IgD-negative memory B cell (primary cell): Measurements from ENCODE around the gene UNC13B. TPM values are rescaled to one million over a fixed set of nuclear protein-coding genes. Genes with fewer than 3 reads are reported as not detected.
"Not testable (repeated sequence)": the region's sequence is repeated elsewhere in the genome, so short reads cannot be mapped to it uniquely, and the experiment has no call there.

Source experiments
- H3K27ac Mint-ChIP-seq, 3 donors: one replicate each; pipeline ENCODE4 v1.8.0; 2020 to 2022; ENCODE audit warnings: mild to moderate bottlenecking in 3 of 3, mixed read lengths in 3 of 3, moderate library complexity in 1 of 3
- H3K27me3 Mint-ChIP-seq: one replicate; pipeline ENCODE4 v1.8.0; 2021; ENCODE audit warnings: mixed read lengths
- H3K36me3 Mint-ChIP-seq: one replicate; pipeline ENCODE4 v1.8.0; 2020; ENCODE audit warnings: mild to moderate bottlenecking, mixed read lengths
- H3K4me1 Mint-ChIP-seq, 3 donors: one replicate each; pipeline ENCODE4 v1.8.0; 2020 to 2022; ENCODE audit warnings: mixed read lengths in 3 of 3, mild to moderate bottlenecking in 1 of 3
- H3K4me3 Mint-ChIP-seq, 4 donors: one replicate each; pipeline ENCODE4 v1.8.0; 2020 to 2022; ENCODE audit warnings: mild to moderate bottlenecking in 4 of 4, mixed read lengths in 4 of 4, moderate library complexity in 3 of 4
- H3K9me3 Mint-ChIP-seq, 3 donors: one replicate each; pipeline ENCODE4 v1.8.0; 2020 to 2021; ENCODE audit warnings: mixed read lengths in 3 of 3, mild to moderate bottlenecking in 1 of 3
- polyA plus RNA-seq: library from polyadenylated mRNA; unstranded; fragments of 300-500 nt; fragmentation: Illumina TruSeq; gene quantifications from one replicate; pipeline ENCODE4 v1.2.3, GENCODE V29; 2021

Gene UNC13B
- polyA plus RNA-seq, 1 donor from 2014 or later, result not detected

GRCh38 chr9:35406183-35406959, 244.6 kb downstream of the UNC13B start:
- Mint-ChIP-seq H3K27ac (no peak overlapping the region), H3K4me1 (peaks cover 3 to 5% (median 3%) of the 10 kb centered on the region in 3 donors), H3K27me3 (peaks cover 4% of the 10 kb centered on the region), H3K9me3 (no peaks in the 10 kb centered on the region), H3K4me3 (peak overlapping the region in 1 of 4 donors; percentile 10), H3K36me3 (no peaks in the 10 kb centered on the region)

DNA sequence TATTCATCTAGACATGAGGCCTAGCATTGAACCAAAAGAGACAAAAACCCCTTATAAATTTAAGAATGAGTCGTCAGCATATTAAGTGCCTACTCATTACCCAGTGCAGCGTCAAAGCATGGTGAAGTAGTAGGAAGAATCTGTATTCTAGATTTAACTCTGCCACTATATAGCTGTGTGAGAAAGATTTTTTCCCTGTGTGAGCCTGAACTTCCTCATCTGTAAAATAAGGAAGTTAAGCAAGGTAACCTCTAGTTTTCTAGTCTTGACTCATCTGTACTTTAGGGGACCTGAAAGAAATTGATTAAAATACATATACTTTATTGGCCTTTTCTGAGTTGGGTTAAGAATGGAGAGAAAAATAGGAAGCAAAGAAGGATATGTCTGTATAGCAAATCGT, 246.0 kb downstream of the UNC13B start:
- no peak overlapping the region for H3K27ac Mint-ChIP-seq
- peaks cover 3 to 5% (median 3%) of the 10 kb centered on the region in 3 donors for H3K4me1 Mint-ChIP-seq
- no peaks in the 10 kb centered on the region for H3K9me3 Mint-ChIP-seq
- no peak overlapping the region for H3K4me3 Mint-ChIP-seq
- no peaks in the 10 kb centered on the region for H3K36me3 Mint-ChIP-seq
- H3K27me3 Mint-ChIP-seq, result peaks cover 4% of the 10 kb centered on the region

DNA sequence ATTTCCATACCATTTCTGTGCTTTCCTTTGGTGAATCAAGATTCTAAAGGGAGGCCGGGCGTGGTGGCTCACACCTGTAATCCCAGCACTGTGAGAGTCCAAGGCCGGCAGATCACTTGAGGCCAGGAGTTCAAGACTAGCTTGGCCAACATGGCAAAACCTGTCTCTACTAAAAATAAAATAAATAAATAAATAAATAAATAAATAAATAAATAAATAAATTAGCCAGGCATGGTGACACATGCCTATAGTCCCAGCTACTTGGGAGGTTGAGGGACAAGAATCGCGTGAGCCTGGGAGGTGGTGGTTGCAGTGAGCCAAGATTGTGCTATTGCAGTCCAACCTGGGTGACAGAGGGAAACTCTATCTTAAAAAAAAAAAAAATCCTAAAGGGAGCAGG, 247.6 kb downstream of the UNC13B start:
- not testable (repeated sequence) for H3K27ac Mint-ChIP-seq, H3K36me3 Mint-ChIP-seq, H3K4me1 Mint-ChIP-seq, H3K4me3 Mint-ChIP-seq, H3K9me3 Mint-ChIP-seq
- peaks cover 11% of the 10 kb centered on the region for H3K27me3 Mint-ChIP-seq

DNA sequence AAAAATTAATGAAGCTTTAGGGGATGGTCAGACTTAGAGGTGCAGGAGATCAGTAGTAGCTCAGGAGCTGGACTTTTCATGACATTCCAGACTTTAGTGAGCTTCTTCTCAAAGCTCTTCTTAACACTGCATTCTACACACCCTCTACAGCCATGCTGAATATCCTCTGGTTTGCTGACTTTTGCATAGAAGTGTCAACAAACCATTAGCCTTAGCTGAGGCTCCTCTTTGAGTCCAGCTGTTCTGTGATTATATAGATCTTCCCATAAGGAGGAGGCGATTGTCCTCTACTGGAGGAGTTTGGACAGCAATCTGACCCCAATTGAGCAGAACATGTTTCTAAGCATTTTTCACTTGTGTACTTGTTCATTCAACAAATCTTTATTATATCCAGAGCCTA, 253.1 kb downstream of the UNC13B start:
- peaks cover 8% of the 10 kb centered on the region for H3K27me3 Mint-ChIP-seq
- peaks cover 0 to 4% (median 2%) of the 10 kb centered on the region in 3 donors for H3K9me3 Mint-ChIP-seq
- H3K36me3 Mint-ChIP-seq, result no peaks in the 10 kb centered on the region
- no peaks in the 10 kb centered on the region for H3K4me1 Mint-ChIP-seq
- no peak overlapping the region for H3K4me3 Mint-ChIP-seq
- no peak overlapping the region for H3K27ac Mint-ChIP-seq

DNA sequence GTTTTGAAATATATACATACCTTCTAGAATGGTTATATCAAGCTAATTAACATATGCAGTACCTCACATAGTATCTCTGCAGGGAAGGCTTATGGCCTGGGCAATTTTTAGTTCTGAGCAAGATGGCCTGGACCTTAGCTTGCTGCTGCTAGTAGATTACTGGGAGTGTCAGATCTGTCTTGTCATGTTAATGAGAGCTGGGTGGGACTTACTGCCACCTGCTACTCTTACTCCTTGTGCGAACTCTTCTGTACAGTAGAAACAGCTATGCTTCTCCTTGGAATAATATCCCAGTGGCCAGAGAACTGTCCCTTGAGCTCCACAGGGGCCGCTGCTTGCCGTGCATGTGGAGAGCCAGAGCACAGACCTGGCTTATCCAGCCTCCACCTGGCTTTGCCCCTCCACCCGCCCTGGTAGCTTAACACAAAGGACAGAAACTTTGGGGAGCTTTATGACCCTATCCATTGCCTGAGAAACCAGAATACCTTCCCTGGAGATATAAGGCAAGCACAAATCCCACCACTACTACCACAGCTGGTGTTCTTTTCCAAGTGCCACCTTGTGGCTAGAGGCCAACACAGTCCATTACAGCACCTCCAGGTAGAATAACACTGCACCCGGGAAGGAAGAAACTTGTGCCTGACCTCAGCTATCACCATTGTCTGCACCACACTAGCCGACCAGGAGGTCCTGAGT, 253.7 kb downstream of the UNC13B start:
- Mint-ChIP-seq H3K27ac (no peak overlapping the region), H3K4me1 (no peaks in the 10 kb centered on the region), H3K9me3 (peaks cover 0 to 4% (median 2%) of the 10 kb centered on the region in 3 donors), H3K27me3 (peaks cover 8% of the 10 kb centered on the region), H3K36me3 (no peaks in the 10 kb centered on the region), H3K4me3 (no peak overlapping the region)

- no peak overlapping the region for H3K27ac Mint-ChIP-seq
- no peak overlapping the region for H3K4me3 Mint-ChIP-seq
- peaks cover 0 to 4% (median 2%) of the 10 kb centered on the region in 3 donors for H3K9me3 Mint-ChIP-seq
- no peaks in the 10 kb centered on the region for H3K36me3 Mint-ChIP-seq
- no peaks in the 10 kb centered on the region for H3K4me1 Mint-ChIP-seq
- peaks cover 8% of the 10 kb centered on the region for H3K27me3 Mint-ChIP-seq
Measured at GRCh38 chr9:35416098-35416427, 254.3 kb downstream of the UNC13B start.

- H3K9me3 Mint-ChIP-seq, result peaks cover 0 to 4% (median 3%) of the 10 kb centered on the region in 3 donors
- H3K27me3 Mint-ChIP-seq, result peaks cover 12% of the 10 kb centered on the region
Measured at GRCh38 chr9:35422346-35422745, 260.5 kb downstream of the UNC13B start.

DNA sequence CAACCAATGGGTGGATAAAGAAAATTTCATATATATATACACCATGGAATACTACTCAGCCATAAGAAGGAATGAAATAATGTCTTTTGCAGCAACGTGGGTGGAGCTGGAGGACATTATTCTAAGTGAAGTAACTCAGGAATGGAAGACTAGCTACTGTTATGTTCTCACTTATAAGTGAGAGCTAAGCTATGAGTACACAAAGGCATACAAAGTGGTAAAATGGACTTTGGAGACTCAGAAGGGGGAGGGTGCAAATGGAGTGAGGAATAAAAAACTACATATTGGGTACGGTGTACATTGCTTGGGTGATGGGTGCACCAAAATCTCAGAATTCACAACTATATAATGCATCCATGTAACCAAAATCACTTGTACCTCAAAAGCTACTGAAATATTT, 260.9 kb downstream of the UNC13B start:
- no peaks in the 10 kb centered on the region for H3K4me1 Mint-ChIP-seq

More at GRCh38 chr9:35422346-35422745, 260.5 kb downstream of the UNC13B start:
- H3K27ac Mint-ChIP-seq, result no peak overlapping the region
- no peaks in the 10 kb centered on the region for H3K4me1 Mint-ChIP-seq
- H3K36me3 Mint-ChIP-seq, result peaks cover 2% of the 10 kb centered on the region
- H3K4me3 Mint-ChIP-seq, result no peak overlapping the region

GRCh38 chr9:35423499-35423898, 261.7 kb downstream of the UNC13B start:
- Mint-ChIP-seq H3K4me1 (no peaks in the 10 kb centered on the region), H3K4me3 (no peak overlapping the region), H3K27me3 (peaks cover 12% of the 10 kb centered on the region), H3K36me3 (peaks cover 7% of the 10 kb centered on the region), H3K9me3 (peaks cover 0 to 9% (median 6%) of the 10 kb centered on the region in 3 donors), H3K27ac (no peak overlapping the region)

More for the DNA sequence above, 260.9 kb downstream of the UNC13B start:
- H3K4me3 Mint-ChIP-seq, result no peak overlapping the region
- no peak overlapping the region for H3K27ac Mint-ChIP-seq
- peaks cover 0 to 4% (median 3%) of the 10 kb centered on the region in 3 donors for H3K9me3 Mint-ChIP-seq
- peaks cover 12% of the 10 kb centered on the region for H3K27me3 Mint-ChIP-seq
- peaks cover 2% of the 10 kb centered on the region for H3K36me3 Mint-ChIP-seq

DNA sequence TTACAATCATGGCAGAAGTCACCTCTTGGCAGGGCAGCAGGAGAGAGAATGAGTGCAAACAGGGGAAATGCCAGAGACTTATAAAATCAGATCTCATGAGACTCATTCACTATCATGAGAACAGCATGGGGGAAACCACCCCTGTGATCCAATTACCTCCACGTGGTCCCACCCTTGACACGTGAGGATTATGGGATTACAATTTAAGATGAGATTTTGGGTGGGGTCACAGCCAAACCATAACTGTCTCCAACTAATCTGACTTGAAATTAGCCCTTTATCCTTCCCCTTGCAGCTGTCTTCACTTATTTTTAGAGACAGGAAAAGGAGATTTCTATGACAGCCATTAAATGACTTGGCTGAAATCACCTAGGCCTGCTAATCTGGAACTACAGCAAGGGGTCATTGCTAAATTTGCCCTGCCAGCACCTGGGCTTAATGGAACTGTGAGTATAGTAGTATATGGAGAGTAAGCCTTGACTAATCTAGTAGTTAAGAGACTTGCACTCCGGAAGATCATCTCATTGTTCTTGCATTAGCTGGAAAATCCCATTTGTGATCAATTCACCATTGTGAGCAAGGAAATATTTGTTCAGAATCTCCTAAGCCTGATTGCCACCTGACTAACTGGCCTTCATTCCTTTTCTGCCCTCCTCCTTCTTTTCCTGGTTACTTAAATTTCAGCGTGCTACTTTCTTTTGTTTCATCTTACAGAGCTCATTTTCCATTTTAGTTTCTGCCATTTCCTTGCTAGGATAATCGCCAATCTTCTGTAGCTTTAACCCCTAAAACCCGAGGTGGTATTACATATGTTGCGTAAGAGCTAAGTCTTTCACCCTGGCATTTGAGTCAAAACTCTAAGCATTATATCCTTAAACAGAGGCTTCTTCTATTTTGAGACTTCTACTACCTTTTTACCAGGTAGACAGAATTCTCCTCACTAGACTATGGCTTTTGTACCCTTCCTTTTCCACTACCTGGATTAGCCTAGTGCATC, 262.8 kb downstream of the UNC13B start:
- Mint-ChIP-seq H3K27ac (no peak overlapping the region), H3K4me1 (no peaks in the 10 kb centered on the region), H3K27me3 (peaks cover 14% of the 10 kb centered on the region), H3K36me3 (peaks cover 7% of the 10 kb centered on the region), H3K9me3 (peaks cover 0 to 14% (median 10%) of the 10 kb centered on the region in 3 donors), H3K4me3 (no peak overlapping the region)

- Mint-ChIP-seq H3K4me3 (no peak overlapping the region), H3K4me1 (no peaks in the 10 kb centered on the region), H3K9me3 (peaks cover 0 to 14% (median 10%) of the 10 kb centered on the region in 3 donors), H3K36me3 (peaks cover 7% of the 10 kb centered on the region), H3K27me3 (peaks cover 16% of the 10 kb centered on the region), H3K27ac (no peak overlapping the region)
Measured at GRCh38 chr9:35426627-35427026, 264.8 kb downstream of the UNC13B start.

GRCh38 chr9:35431467-35431866, 269.7 kb downstream of the UNC13B start:
- peaks cover 0 to 14% (median 8%) of the 10 kb centered on the region in 3 donors for H3K9me3 Mint-ChIP-seq
- no peak overlapping the region for H3K4me3 Mint-ChIP-seq
- no peak overlapping the region for H3K27ac Mint-ChIP-seq
- H3K27me3 Mint-ChIP-seq, result peaks cover 16% of the 10 kb centered on the region
- H3K4me1 Mint-ChIP-seq, result no peaks in the 10 kb centered on the region
- peaks cover 7% of the 10 kb centered on the region for H3K36me3 Mint-ChIP-seq

GRCh38 chr9:35432076-35432475, 270.3 kb downstream of the UNC13B start:
- no peak overlapping the region for H3K27ac Mint-ChIP-seq
- H3K4me3 Mint-ChIP-seq, result no peak overlapping the region
- H3K27me3 Mint-ChIP-seq, result peaks cover 10% of the 10 kb centered on the region
- H3K36me3 Mint-ChIP-seq, result peaks cover 5% of the 10 kb centered on the region
- peaks cover 0 to 3% (median 3%) of the 10 kb centered on the region in 3 donors for H3K4me1 Mint-ChIP-seq
- H3K9me3 Mint-ChIP-seq, result peaks cover 0 to 14% (median 8%) of the 10 kb centered on the region in 3 donors

- peaks cover 0 to 4% (median 4%) of the 10 kb centered on the region in 3 donors for H3K4me1 Mint-ChIP-seq
- H3K9me3 Mint-ChIP-seq, result no peaks in the 10 kb centered on the region
- H3K4me3 Mint-ChIP-seq, result no peak overlapping the region
- peaks cover 3% of the 10 kb centered on the region for H3K27me3 Mint-ChIP-seq
- no peaks in the 10 kb centered on the region for H3K36me3 Mint-ChIP-seq
- no peak overlapping the region for H3K27ac Mint-ChIP-seq
Measured at GRCh38 chr9:35436933-35437332, 275.1 kb downstream of the UNC13B start.

- H3K27me3 Mint-ChIP-seq, result peaks cover 6% of the 10 kb centered on the region
- no peaks in the 10 kb centered on the region for H3K4me1 Mint-ChIP-seq
- H3K36me3 Mint-ChIP-seq, result no peaks in the 10 kb centered on the region
- H3K4me3 Mint-ChIP-seq, result no peak overlapping the region
- no peaks in the 10 kb centered on the region for H3K9me3 Mint-ChIP-seq
- H3K27ac Mint-ChIP-seq, result no peak overlapping the region
Measured at GRCh38 chr9:35446012-35446411, 284.2 kb downstream of the UNC13B start.
